ENCODE data around the gene ADGRF3. TPM values are rescaled to one million over a fixed set of nuclear protein-coding genes. Genes with fewer than 3 reads are reported as not detected.

Gene ADGRF3
- total and polyA plus RNA-seq, 2 of the 13 experiments (the other 11 are each of a cell fraction or from before 2014, with no cell fraction given), result 0.40 to 1.5 TPM

GRCh38 chr2:26346454-26347053 lies at the start of gene ADGRF3 (continued):
- TF ChIP-seq ATF6 (CRISPR knock-in tag; conservative IDR thresholded peaks at IDR 0.05), result no peak
- 0 out of 2 replicates have a peak, but pooled peaks have one; percentile 34 for TF ChIP-seq KMT2A (CRISPR knock-in tag; IDR thresholded peaks at IDR 0.05)
- TF ChIP-seq HNRNPK (IDR thresholded peaks at IDR 0.05; ENCODE audit: low read depth, low read length, poor library complexity, severe bottlenecking), result no peak
- no peak for TF ChIP-seq RFX1 (IDR thresholded peaks at IDR 0.05)
- no peak for TF ChIP-seq MLXIP (CRISPR knock-in tag; IDR thresholded peaks at IDR 0.05; ENCODE audit: borderline replicate concordance)
- TF ChIP-seq ZHX2 (IDR thresholded peaks at IDR 0.05; ENCODE audit: low read depth), result no peak
- TF ChIP-seq ZHX2 (CRISPR knock-in tag; IDR thresholded peaks at IDR 0.05; ENCODE audit: borderline replicate concordance), result no peak
- no peak for TF ChIP-seq YEATS4 (CRISPR knock-in tag; IDR thresholded peaks at IDR 0.05; ENCODE audit: borderline replicate concordance)
- TF ChIP-seq ZNF850 (CRISPR knock-in tag; conservative IDR thresholded peaks at IDR 0.05), result no peak
- TF ChIP-seq ATF7 (IDR thresholded peaks at IDR 0.05), result no peak
- TF ChIP-seq ATF7 (CRISPR knock-in tag; IDR thresholded peaks at IDR 0.05), result no peak
- TF ChIP-seq RAD51 (IDR thresholded peaks at IDR 0.05; ENCODE audit: borderline replicate concordance), result no peak
- no peak for TF ChIP-seq HOXA5 (CRISPR knock-in tag; IDR thresholded peaks at IDR 0.05)
- no peak for TF ChIP-seq HNRNPUL1 (IDR thresholded peaks at IDR 0.05; ENCODE audit: low read depth, low read length)
- no peak for TF ChIP-seq SMC3 (IDR thresholded peaks at IDR 0.05; ENCODE audit: low read length)
- TF ChIP-seq ZBTB49 (CRISPR knock-in tag; IDR thresholded peaks at IDR 0.05; ENCODE audit: borderline replicate concordance), result 0 out of 2 replicates have a peak, but pooled peaks have one; percentile 26
- TF ChIP-seq HNF4A (CRISPR knock-in tag; IDR thresholded peaks at IDR 0.05), result no peak
